Activated CD4-positive, alpha-beta T cell treated with anti-CD3 and anti-CD28 coated beads, Interleukin-2, amount 10 ng/mL, durations not matched to agents 7 days and 5 days (primary cell): ENCODE results near the gene GRK1. TPM values are rescaled to one million over a fixed set of nuclear protein-coding genes. Genes with fewer than 3 reads are reported as not detected.
A peak's percentile ranks its signal among the peaks of the same experiment; 100 is the strongest.

Experiments used
- CTCF ChIA-PET: fragments of 350-600 bp; sonication (Branson Sonifier 250); formaldehyde crosslinking; loops from one replicate; lab custom pipeline; 2021; ENCODE audit warnings: antibody characterized with exemption; lab: Charles Lee
- POLR2A ChIA-PET: fragments of 350-600 bp; sonication (Branson Sonifier 250); formaldehyde crosslinking; loops from one replicate; lab custom pipeline; 2021; ENCODE audit warnings: antibody characterized with exemption; lab: Charles Lee
- DNase-seq: peaks from one replicate; pipeline ENCODE4 v3.0.0-alpha.2; 2020
- H3K27ac Mint-ChIP-seq: one replicate; pipeline ENCODE4 v1.8.0; 2021; ENCODE audit warnings: mild to moderate bottlenecking, moderate library complexity, mixed read lengths
- H3K27me3 Mint-ChIP-seq: one replicate; pipeline ENCODE4 v1.8.0; 2021; ENCODE audit warnings: mixed read lengths
- H3K36me3 Mint-ChIP-seq: one replicate; pipeline ENCODE4 v1.8.0; 2021; ENCODE audit warnings: low read depth, mixed read lengths
- H3K4me1 Mint-ChIP-seq: one replicate; pipeline ENCODE4 v1.8.0; 2021; ENCODE audit warnings: mixed read lengths
- H3K4me3 Mint-ChIP-seq: one replicate; pipeline ENCODE4 v1.8.0; 2021; ENCODE audit warnings: mild to moderate bottlenecking, moderate library complexity, mixed read lengths
- H3K9me3 Mint-ChIP-seq: one replicate; pipeline ENCODE4 v1.8.0; 2021; ENCODE audit warnings: mixed read lengths
- total RNA-seq, 2 experiments: library from RNA; stranded (reverse); gene quantifications; one replicate each; pipeline ENCODE4 v1.2.3, GENCODE V29; 2021

GRK1 gene
- total RNA-seq, 2 experiments from 2014 or later, result 0.19 TPM; not detected in 1

- POLR2A ChIA-PET, result no interaction called here
These were observed 719 bp upstream of the GRK1 start for GRCh38 chr13:113666329-113666670.

GRCh38 chr13:113667771-113668490 lies 912 bp downstream of the GRK1 start:
- no peak for DNase-seq
- CTCF ChIA-PET, result interaction anchor here (1.5 kb wide), 1 partner anchor 57 kb away, joined by 5 read pairs; no protein-coding TSS in a partner anchor
- Mint-ChIP-seq H3K27me3 (no peaks in the 10 kb centered on the region), H3K4me1 (no peaks in the 10 kb centered on the region), H3K27ac (no peak overlapping the region), H3K36me3 (no peaks in the 10 kb centered on the region), H3K9me3 (peaks cover 3% of the 10 kb centered on the region), H3K4me3 (no peak overlapping the region)
- POLR2A ChIA-PET, result no interaction called here

More at GRCh38 chr13:113666329-113666670, 719 bp upstream of the GRK1 start:
- CTCF ChIA-PET, result interaction anchor here (0.6 to 1.1 kb wide), 2 partner anchors 74 to 122 kb away, joined by 3 to 6 read pairs; no protein-coding TSS in a partner anchor
- Mint-ChIP-seq H3K36me3 (no peaks in the 10 kb centered on the region), H3K9me3 (peaks cover under 1% of the 10 kb centered on the region), H3K4me3 (no peak overlapping the region), H3K4me1 (no peaks in the 10 kb centered on the region), H3K27me3 (peaks cover 1% of the 10 kb centered on the region), H3K27ac (no peak overlapping the region)
- no peak for DNase-seq

GRCh38 chr13:113668491-113668971 lies 1.5 kb downstream of the GRK1 start:
- ChIA-PET CTCF (interaction anchor here (1.5 kb wide), 1 partner anchor 56 kb away, joined by 5 read pairs; no protein-coding TSS in a partner anchor), POLR2A (no interaction called here)
- no peaks in the 10 kb centered on the region for H3K27me3 Mint-ChIP-seq
- no peak overlapping the region for H3K4me3 Mint-ChIP-seq
- H3K27ac Mint-ChIP-seq, result no peak overlapping the region
- H3K9me3 Mint-ChIP-seq, result peaks cover 3% of the 10 kb centered on the region
- no peaks in the 10 kb centered on the region for H3K36me3 Mint-ChIP-seq
- no peaks in the 10 kb centered on the region for H3K4me1 Mint-ChIP-seq
- DNase-seq, result no peak

- Mint-ChIP-seq H3K4me3 (no peak overlapping the region), H3K36me3 (no peaks in the 10 kb centered on the region), H3K9me3 (peaks cover 3% of the 10 kb centered on the region), H3K27me3 (no peaks in the 10 kb centered on the region), H3K27ac (no peak overlapping the region), H3K4me1 (no peaks in the 10 kb centered on the region)
- CTCF ChIA-PET, result no interaction called here
- POLR2A ChIA-PET, result no interaction called here
- no peak for DNase-seq
These were observed 2.3 kb downstream of the GRK1 start for GRCh38 chr13:113669231-113669754.

- Mint-ChIP-seq H3K27ac (no peak overlapping the region), H3K27me3 (no peaks in the 10 kb centered on the region), H3K4me3 (no peak overlapping the region), H3K9me3 (peaks cover 3% of the 10 kb centered on the region), H3K36me3 (no peaks in the 10 kb centered on the region), H3K4me1 (no peaks in the 10 kb centered on the region)
- DNase-seq, result no peak
- ChIA-PET CTCF (no interaction called here), POLR2A (no interaction called here)
These were observed 2.8 kb downstream of the GRK1 start for GRCh38 chr13:113669755-113670341.

- CTCF ChIA-PET, result interaction anchor here (1.4 kb wide), 1 partner anchor 54 kb away, joined by 4 read pairs; no protein-coding TSS in a partner anchor
- no peaks in the 10 kb centered on the region for H3K27me3 Mint-ChIP-seq
- POLR2A ChIA-PET, result no interaction called here
- H3K27ac Mint-ChIP-seq, result no peak overlapping the region
- peaks cover 3% of the 10 kb centered on the region for H3K9me3 Mint-ChIP-seq
- no peak overlapping the region for H3K4me3 Mint-ChIP-seq
- no peak for DNase-seq
- H3K36me3 Mint-ChIP-seq, result no peaks in the 10 kb centered on the region
- H3K4me1 Mint-ChIP-seq, result no peaks in the 10 kb centered on the region
These were observed 3.5 kb downstream of the GRK1 start for GRCh38 chr13:113670541-113670940.

GRCh38 chr13:113671066-113672001 lies 4.3 kb downstream of the GRK1 start:
- H3K27me3 Mint-ChIP-seq, result no peaks in the 10 kb centered on the region
- no peaks in the 10 kb centered on the region for H3K4me1 Mint-ChIP-seq
- no peak overlapping the region for H3K27ac Mint-ChIP-seq
- no peaks in the 10 kb centered on the region for H3K36me3 Mint-ChIP-seq
- no peak overlapping the region for H3K4me3 Mint-ChIP-seq
- peaks cover 3% of the 10 kb centered on the region for H3K9me3 Mint-ChIP-seq
- ChIA-PET POLR2A (no interaction called here), CTCF (interaction anchor here (1.4 kb wide), 1 partner anchor 53 kb away, joined by 4 read pairs; no protein-coding TSS in a partner anchor)
- DNase-seq, result no peak

- CTCF ChIA-PET, result interaction anchor here (1.4 kb wide), 1 partner anchor 53 kb away, joined by 4 read pairs; no protein-coding TSS in a partner anchor
- H3K36me3 Mint-ChIP-seq, result no peaks in the 10 kb centered on the region
- no peaks in the 10 kb centered on the region for H3K27me3 Mint-ChIP-seq
- peaks cover 3% of the 10 kb centered on the region for H3K9me3 Mint-ChIP-seq
- no peak for DNase-seq
- H3K4me1 Mint-ChIP-seq, result no peaks in the 10 kb centered on the region
- POLR2A ChIA-PET, result no interaction called here
- peak overlapping the region; percentile 0 for H3K27ac Mint-ChIP-seq
- H3K4me3 Mint-ChIP-seq, result no peak overlapping the region
These were observed 5.1 kb downstream of the GRK1 start for GRCh38 chr13:113672002-113672651.

GRCh38 chr13:113722921-113723320 lies 55.9 kb downstream of the GRK1 start:
- ChIA-PET POLR2A (no interaction called here), CTCF (no interaction called here)
- Mint-ChIP-seq H3K4me1 (peaks cover 10% of the 10 kb centered on the region), H3K27me3 (no peaks in the 10 kb centered on the region), H3K9me3 (no peaks in the 10 kb centered on the region), H3K4me3 (peak overlapping the region; percentile 48), H3K27ac (no peak overlapping the region), H3K36me3 (no peaks in the 10 kb centered on the region)
- no peak for DNase-seq

- ChIA-PET CTCF (no interaction called here), POLR2A (no interaction called here)
- DNase-seq, result no peak
- peaks cover 10% of the 10 kb centered on the region for H3K4me1 Mint-ChIP-seq
- H3K27me3 Mint-ChIP-seq, result peaks cover 2% of the 10 kb centered on the region
- H3K27ac Mint-ChIP-seq, result no peak overlapping the region
- H3K36me3 Mint-ChIP-seq, result no peaks in the 10 kb centered on the region
- H3K4me3 Mint-ChIP-seq, result peak overlapping the region; percentile 48
- no peaks in the 10 kb centered on the region for H3K9me3 Mint-ChIP-seq
These were observed 56.5 kb downstream of the GRK1 start for GRCh38 chr13:113723410-113724015.

- ChIA-PET POLR2A (no interaction called here), CTCF (interaction anchor here (0.6 to 1.4 kb wide), 10 partner anchors 12 to 1130 kb away, joined by 3 to 6 read pairs (median 4); partner anchors contain the start of gene GRK1)
- Mint-ChIP-seq H3K4me3 (peak overlapping the region; percentile 70), H3K27me3 (peaks cover 7% of the 10 kb centered on the region), H3K4me1 (peaks cover 10% of the 10 kb centered on the region), H3K9me3 (no peaks in the 10 kb centered on the region), H3K36me3 (no peaks in the 10 kb centered on the region), H3K27ac (peak overlapping the region; percentile 80)
- no peak for DNase-seq
These were observed 57.2 kb downstream of the GRK1 start for GRCh38 chr13:113724016-113724758.
